ENCODE results near the gene POLR1A. TPM values are rescaled to one million over a fixed set of nuclear protein-coding genes. Genes with fewer than 3 reads are reported as not detected.

Gene POLR1A
- total RNA-seq (2014; rRNA removed; shearing (Covaris generic)): 29.0 and 31.0 TPM in 2 replicates

DNA sequence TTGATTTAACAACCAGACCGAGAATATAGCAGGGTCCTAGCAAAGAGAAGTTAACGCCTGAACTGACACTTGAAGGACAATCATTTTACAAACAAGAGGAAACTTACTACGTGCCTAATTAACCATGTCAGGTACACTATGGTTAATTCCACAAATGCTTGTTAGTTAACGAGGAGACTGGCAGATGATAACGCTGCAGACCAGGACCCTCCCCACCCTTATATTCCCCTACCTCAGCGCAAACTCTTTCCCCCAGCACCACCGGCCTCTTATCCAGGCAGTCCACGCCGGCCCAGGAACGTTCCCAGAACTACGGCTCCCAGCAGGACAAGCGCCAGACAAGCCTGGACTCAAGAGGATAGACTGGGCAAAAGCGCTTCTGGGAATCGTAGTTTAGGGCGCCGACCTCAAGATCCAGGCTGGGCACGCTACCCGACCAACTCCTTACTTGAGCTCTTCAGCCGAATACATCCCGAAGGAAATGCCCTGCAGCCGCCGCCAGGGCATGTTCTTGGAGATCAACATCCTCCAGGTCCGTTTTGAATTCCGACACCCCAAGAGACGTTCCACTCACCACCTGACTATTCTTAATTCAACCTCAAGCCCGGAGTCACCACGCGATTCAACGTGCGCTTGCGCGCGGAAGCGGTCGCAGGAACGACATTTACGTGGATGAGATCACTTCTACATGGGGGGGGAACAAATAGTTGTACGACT is at the start of gene POLR1A:
Gene POLR1A, minus strand, starts transcription at position 635 of the 717 bp plus-strand sequence. Its CDS starts 110 bp downstream, at position 525.
- DNase-seq (ENCODE audit: low read depth): peak; percentile 92

DNA sequence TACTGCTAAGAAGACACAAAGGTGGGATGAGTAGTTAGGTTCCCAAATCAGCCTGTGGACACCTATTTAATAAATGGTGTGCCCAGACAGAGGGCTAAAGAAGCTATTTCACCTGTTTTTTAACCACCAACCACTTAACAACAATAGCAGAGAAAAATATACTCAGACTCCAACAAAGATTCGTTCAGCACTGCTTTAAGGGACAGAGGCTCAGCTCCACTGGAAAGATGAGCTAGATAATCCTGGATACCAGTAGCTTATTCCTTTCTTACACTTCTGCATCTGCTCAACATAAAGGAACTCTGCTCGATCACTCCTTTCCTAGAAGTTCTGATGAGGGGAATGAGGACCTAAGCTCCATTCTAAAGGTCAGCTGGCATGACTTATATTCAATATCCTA is 44.8 kb upstream of the POLR1A start:
- DNase-seq (ENCODE audit: low read depth): no peak

DNA sequence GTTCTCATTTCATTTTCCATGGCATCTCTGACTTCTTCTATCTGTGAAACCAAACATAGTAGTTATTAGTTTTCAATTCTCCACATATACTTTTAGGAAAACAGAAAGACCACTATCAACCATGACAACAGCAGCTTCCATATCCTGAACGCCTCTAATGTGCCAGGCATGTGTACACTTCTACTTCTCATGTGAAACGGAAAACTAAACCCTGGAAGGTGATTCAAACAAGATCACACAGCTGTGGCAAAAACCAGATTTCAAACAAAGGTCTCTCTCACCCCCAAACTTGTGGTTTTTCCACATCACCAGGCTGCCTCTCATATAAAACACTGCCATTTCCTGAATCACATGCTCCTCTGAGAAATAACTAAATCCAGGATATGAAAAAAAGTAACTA is 42.1 kb upstream of the POLR1A start:
- no peak for DNase-seq (ENCODE audit: low read depth)

DNA sequence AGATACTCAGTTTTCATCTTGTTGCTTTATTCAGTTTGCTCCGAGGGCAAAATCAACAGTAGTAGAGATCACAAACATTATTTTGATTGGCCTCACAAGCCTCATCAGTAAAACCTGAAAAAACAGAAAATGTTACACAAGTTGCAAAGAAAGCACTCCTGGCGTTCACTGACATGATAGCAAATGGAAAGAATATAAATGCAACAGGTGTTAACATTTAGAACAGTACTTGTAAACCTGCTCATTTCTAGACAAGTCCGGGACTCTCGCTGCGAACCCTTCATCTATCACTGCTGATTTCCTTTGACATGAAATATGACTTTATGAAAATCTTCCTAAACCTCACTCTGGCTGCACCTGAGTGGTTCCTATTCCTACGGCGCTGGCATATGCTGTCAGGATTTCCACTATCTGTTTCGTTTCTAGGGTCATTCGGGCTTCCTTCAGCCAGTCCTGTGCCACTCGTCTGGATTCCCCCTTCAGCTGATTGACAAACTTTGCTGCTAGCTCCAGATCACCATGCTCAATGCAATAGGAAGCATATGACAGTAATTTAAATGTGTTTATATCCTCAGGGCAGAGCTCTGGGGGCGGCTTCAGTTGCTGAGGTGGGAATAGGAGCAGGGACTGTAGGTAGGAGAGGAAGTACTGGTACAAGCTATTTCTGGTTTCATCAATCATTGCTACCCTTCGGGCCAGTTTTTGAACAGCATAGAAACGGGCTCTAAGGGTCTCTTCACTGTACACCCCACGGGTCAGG is 38.4 kb upstream of the POLR1A start:
- DNase-seq (ENCODE audit: low read depth): no peak

DNA sequence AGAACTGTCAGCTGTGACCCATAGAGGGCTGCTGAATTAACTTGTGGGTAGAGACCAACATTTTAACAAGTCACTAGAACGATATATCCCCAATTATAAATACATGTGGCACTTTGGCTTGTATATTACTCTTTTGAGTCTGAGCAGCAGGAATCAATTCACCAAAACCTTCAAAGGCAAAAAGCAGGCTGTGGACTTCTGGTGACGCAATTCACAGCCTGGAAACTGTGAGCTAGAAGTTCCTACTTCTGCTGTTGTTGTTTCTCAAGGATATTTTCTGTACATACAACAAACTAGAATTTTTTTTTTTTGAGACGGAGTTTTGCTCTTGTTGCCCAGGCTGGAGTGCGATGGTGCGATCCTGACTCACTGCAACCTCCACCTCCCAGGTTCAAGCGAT is 37.6 kb upstream of the POLR1A start:
- no peak for DNase-seq (ENCODE audit: low read depth)

DNA sequence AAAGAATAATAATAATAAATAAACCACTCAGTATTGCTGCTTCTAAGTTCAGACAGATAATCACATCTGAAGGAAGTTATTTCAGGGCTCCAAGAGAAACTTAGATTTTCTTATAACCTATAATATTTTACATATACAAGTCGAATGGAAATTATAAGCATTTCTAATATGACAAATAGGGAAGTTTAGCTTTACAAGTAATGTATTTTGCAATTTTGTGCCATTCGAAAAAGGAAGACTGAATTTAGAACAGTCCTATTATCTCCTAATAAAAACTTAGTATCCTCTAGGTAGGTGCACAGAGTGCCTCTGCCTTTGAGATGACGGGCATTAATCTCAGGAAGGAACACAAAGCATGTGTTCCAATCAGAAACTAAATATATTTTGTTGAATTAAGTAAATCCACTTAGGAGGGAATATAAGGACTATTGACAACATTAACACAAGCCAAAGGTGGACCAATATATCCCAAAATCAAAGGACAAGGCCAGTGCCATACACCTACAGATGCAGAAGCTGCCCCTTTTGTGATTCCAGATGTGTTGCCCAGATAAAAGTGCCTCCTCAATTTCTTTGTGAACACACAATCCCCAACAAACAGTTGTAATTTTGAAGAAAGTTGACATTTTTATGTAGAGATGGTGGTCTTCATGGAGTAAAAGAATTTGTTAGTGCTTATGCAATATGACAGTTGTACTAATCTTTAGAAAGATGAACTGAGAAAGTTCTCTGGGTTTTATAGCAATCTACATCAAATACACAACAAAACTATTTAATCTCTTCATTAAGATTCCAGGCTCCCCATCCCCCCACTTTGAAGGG is 37.0 kb upstream of the POLR1A start:
- DNase-seq (ENCODE audit: low read depth): no peak

DNA sequence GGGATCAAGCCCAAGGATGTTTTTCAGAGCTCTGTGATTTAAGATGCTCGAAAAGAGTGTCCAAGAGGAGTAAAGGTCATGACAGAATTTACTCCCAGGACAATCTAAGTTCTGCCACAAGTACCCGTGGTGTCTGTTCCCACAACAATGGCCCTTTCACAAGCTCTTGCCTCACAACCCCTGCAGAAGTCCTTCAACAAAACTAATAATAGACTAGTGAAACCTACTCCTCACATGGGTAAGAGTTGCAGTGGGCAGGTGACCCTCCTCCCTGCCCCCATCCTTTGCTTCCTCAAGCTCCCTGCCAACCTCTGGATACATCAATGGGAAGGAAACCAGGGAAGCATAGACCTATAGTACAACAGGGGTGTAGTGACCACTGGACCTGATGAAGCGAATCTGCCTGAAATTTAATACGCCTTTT is 35.3 kb upstream of the POLR1A start:
- DNase-seq (ENCODE audit: low read depth): no peak

DNA sequence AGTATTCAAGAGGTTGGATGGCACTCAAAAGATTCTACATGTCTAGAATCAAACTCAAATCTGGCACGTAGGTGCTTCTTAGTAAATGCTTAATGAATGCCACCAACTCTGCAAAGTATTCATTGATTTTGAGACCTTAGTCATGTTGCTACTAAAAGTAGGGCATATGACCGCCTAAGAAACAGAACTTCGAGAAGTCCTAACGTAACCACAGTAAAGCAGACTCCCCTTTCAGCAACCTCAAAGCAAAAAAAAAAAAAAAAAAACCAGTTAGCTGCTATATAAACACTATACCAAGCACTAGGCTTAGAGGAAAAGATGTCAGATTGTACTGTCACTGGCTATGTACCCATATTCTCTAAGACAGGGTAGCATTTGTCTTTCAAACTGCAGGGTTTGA is 34.3 kb upstream of the POLR1A start:
- no peak for DNase-seq (ENCODE audit: low read depth)

DNA sequence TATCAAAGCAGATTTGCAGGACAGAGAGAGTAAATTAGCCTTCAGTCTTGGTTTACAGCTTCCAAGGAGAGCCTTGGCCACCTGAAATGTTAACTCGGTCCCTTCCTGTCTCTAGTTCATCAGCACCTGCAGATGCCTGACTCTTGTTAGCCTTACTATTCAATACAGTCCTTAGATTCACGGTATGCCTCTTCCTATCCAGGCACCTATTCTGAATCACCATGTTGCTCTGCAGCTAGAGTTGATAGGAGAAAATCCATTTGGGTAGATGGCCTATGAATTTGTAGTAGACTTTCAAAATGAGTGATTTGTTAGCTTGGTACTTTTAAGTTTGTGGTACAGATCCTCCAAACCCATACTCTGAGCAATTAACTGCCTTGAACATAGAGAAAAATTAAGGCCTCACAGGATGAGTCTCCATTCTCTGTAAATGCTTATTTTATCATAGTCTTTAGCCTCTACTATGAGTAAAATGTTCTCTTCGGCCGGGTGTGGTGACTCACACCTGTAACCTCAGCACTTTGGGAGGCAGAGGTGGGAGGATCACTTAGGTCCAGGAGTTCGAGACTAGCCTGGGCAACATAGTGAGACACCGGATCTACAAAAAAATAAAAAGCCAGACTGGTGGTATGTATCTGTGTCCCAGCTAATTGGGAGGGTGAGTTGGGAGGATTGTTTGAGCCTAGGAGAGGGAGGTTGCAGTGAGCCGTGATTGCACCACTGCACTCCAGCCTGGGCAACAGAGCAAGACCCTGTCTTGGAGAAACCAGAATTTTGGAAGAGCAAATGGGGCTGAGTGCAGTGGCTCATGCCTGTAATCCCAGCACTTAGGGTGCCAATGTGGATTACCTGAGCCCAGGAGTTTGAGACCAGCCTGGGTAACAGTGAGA is 33.3 kb upstream of the POLR1A start:
- DNase-seq (ENCODE audit: low read depth): no peak

DNA sequence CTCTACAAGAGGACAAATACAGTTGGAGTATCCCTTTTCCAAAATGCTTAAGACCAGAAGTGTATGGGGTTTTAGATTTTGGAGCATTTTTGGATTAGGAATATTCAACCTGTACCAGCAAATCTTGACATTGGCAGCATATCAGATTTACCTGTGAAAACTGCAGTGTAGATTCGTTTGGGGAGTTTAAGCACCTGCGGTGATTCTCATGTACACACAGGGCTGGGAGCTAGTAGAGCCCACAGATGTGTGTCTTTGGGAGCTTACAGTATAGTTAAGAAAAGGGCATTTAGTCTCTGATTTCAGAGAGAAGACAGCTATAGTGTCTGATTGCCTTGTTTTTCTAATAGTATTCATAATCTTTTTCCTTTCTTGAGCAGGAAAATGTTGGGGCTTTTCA is 30.5 kb upstream of the POLR1A start:
- no peak for DNase-seq (ENCODE audit: low read depth)

DNA sequence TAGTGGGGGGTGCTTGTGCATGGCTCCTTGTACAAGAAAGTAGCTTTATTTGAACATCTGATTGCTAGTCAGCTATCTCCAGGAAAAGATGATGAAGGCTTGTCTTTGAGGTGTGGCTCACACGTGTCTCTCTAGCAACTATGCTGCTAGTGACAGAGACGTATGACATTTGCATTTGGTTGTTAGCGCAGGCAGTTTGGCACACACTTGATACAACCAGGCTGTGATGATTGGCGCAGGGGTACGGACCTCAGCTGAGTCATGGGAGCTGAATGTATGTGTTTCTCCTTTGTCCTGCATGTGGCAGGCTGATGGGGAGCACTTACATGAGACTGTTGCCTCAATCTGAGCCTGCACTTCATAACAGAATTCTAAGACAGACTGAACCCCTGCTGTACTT is 30.0 kb upstream of the POLR1A start:
- no peak for DNase-seq (ENCODE audit: low read depth)

DNA sequence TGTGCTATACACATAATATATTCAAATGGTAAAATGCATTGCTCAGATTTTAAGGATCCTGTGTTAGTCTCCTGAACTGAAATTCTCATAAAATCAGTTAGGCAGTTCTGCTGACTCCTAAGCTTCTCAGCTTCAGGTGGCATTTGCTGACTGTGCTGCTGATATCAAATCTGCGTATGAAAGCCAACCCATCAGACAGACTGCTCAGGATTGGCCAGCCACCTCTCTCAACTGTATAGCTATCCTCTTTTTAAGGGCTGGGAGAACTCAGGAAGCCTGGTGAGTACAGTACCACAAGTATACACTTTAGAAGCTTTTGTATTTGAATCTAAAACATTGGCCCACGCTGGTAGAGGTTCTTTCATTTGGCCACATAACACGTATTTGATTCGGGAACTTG is 29.0 kb upstream of the POLR1A start:
- DNase-seq (ENCODE audit: low read depth): no peak

DNA sequence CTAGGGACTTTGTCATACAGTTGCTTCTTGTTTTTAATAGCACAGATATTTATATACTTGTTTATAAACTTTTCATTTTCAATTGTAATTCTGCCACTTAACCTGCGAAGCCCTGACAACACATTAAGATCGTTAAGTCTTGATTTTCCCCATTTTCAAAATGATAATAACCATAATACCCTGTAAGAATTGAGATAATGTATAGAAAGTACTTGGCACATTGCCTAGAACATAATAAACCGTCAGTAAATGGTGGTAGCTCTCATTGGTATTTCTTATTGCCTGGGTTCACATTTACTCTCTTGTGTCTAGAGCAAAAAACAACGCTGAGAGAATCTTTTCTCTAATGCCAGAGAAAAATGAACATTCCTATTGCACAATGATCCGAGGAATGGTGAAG is 19.0 kb upstream of the POLR1A start:
- DNase-seq (ENCODE audit: low read depth): no peak

DNA sequence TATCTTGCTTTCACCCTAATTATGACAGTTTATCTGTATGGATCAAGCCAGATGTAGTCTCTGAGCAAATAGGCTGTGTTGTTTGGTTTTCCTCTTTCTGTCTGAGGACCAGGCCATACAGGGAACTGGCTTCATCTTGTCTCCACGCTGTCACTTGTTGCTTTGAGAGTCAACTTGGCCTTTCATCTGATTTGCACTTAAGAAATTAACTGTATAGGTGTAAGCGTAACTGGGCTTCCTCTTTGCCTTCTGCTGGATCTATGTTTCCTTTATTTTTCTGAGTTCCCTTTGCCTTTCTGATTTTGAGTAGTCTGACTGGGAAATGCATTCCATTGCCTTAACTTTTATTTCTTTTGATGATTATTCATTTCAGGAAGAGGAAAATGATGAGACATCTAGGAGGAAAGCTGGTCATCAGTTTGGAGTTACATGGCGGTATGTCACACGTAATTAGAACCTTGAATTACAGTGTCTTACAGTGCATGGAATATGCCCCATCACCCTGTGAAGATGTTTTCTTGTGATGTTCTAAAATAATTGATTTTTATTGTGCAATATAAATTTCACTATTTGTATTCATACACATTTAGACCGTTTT is 17.7 kb upstream of the POLR1A start:
- no peak for DNase-seq (ENCODE audit: low read depth)

DNA sequence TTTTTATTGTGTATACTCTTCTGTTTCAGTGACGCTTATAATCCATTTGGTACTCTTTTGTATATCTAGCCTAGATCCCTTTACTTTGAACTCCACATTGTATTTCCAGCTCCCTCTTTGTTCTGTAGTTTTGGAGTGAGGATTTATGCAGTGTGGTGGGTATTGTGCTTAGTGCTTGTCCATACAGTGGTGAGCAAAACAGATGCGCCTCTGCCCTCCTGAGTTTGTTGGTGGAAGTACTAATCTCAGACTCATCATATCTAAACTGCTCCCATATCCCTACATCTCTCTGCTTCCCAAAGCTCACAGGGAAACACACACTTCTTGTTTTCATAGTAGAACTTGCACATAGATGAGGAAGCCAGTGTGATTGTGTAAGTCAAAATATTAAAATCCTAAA is 12.4 kb upstream of the POLR1A start:
- DNase-seq (ENCODE audit: low read depth): no peak

DNA sequence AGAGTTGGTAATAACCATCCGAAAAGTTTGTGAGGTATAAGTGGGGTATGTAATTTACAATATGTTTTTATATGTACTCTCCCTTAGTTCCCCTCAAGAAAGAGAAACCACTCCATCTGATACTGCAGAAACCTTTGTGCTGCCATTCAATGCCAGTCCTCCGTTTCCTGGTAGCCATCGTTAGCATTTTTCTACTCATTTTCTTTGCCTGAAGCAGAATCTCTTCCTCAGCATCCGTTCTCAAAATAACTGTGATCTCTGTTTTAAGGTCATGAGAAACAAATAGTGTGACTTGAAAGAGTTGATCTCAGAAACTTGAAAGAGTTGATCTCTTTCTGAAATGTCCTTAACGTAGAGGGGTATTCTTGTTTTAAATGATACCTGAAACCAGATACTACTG is 1.3 kb upstream of the POLR1A start:
- no peak for DNase-seq (ENCODE audit: low read depth)

DNA sequence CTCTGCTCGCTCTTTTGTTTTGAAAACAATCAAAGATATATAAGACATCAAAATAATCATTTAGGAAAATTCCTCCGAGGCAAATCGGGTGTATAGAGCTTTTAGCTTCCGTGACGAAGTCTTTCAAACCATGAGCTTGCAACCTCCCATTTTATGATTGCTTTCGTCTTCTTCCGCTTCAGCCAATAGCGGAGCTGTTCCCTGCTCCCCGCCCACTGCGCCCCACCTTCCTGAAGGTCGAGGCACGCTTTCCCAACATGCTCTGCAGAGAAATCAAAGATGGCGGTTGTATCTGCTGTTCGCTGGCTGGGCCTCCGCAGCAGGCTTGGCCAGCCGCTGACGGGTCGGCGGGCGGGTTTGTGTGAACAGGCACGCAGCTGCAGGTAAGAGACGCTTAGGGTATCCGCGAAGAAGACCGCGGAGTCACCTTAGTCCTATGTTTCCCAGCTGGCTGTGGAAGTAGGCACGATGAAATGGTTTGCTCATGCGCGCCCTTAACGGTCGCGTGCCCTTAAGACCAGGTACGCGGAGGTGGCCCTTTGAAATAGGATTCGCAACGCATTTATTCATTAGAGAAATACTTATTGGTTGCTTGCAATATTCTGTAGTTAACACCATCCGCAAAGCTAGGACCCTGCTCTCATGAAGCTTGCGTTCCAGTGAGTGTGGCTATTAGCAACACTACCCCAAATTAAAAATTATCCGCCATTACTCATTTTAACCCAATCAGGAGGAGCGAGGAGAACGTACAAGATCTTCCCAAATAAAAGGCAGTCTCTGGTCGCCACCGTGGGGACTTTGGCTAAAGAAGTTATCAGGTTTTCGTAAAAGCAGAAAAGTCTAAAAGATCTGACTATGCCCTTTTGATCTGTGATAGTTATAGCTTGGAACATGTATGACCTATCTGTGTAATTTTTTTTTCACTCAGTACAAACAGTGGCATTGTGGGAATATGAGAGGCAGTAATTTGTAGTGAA is 571 bp upstream of the POLR1A start, which contains the start of gene PTCD3:
Gene PTCD3, plus strand, starts transcription at position 267 of the 977 bp plus-strand sequence. Its CDS starts 13 bp downstream, at position 280.
- DNase-seq (ENCODE audit: low read depth): peak; percentile 96

DNA sequence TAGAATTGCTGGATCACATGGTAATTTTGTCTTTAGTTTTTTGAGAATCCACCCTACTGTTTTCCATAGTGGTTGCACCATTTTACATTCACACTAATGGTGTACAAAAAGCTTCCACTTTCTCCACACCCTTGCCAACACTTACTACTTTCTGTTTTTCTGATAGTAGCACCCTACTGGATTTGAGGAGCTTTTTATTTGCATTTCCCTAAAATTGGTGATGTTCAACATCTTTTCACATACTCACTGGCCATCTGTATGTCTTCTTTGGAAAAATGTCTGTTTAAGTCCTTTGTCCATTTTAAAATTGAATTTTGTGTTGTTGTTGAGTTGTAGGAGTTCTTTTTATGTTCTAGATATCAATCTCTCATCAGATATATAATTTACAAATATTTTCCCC is 3.5 kb downstream of the POLR1A start:
- DNase-seq (ENCODE audit: low read depth): no peak

DNA sequence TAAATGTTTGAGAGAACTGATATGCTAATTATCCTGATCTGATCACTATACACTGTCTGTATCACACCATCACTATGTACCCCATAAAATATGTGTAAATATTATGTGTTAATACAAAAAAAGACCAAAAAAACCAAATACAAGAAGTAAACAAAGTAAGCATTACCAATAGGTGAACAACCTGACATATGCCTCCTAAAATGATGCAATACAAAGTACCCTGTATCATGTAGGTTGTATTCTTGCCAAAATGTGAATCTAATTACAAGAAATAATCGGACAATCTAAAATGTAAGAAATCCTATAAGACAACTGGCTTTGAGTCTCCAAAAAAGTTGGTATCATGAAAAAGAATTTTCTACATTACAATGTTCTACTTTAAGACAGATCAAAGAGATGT is 7.8 kb downstream of the POLR1A start:
- no peak for DNase-seq (ENCODE audit: low read depth)

All from Daoy (cell line).